Measurements from ENCODE around the gene CFAP299.
"Not testable (repeated sequence)": the region's sequence is repeated elsewhere in the genome, so short reads cannot be mapped to it uniquely, and the experiment has no call there.

The CFAP299 gene

DNA sequence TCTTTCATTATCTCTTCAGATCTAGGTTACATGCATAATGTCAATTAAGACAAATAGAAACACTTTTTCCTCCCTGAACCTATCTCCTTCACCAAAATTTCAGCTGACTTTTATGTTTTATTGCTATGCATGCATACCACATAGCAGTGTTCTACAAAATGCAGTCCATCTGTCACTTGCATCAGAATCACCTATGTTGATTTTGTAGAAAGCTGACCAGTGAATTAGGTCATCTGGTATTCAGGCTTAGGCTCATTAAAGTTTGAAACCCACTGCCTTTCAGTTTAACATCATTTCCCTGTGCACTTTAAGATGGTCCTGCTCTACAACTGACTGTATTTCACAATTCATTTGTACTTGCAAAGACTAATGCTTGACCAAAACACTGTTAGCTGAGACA lies 277.9 kb downstream of the CFAP299 start:
- no peak for DNase-seq

DNA sequence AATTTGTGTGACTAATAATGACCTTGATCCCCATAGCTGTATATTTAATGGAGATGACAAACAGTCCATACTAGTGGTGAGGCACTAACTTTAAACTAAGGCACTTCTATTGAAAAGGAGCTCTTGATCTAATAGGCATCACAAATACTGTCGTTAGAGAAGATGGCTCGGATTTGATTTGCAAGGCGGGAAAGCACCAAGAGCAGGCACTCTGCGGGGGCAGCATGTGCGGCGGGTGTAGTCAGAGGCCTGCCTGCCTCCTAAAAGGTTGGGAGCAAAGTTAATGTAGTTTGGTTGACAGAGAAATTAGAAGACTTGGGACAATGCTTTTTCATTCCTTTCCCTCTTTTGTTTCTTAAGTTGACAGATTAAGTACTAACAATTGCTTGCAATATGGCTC lies 278.8 kb downstream of the CFAP299 start:
- no peak for DNase-seq

- DNase-seq, result no peak
These were observed 279.6 kb downstream of the CFAP299 start for GRCh38 chr4:80615099-80615498.

- DNase-seq, result no peak
These were observed 283.6 kb downstream of the CFAP299 start for GRCh38 chr4:80619070-80619674.

DNA sequence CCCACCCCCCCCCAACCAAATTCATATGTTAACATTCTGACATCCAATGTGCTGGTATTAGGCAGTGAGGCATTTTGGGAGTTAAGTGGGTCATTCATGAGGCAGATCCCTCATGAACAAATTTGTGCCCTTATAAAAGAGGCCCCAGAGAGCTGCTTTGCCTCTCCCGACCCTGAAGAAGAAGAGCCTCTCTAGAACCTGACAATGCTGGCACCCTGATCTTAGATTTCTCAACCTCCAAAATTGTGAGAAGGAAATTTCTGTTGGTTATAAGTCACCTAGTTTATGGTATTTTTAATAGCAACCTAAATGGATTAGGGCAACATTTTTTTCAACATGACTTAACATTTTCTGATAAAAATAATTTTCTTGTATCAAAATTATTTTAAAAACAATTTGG lies 296.3 kb downstream of the CFAP299 start:
- no peak for DNase-seq

- no peak for DNase-seq
These were observed 301.7 kb downstream of the CFAP299 start for GRCh38 chr4:80637190-80637589.

DNA sequence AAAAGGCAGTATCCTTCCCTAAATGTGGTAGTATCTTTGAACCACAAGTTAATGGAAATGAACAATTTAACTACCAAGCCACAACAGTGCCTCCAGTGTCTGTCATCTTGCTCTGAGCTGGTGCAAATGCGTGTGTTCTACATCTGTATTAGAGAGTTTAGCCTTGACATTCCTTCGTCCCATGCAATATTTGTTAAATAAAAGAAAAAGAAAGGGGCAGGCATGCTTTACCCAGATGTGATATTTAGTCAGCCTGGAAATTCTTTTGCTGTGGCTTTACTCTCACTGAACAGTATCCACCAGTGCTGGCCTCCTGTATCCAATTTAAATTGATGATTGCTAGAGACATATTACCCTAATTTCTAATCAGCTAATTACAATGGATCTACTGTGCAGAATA lies 310.5 kb downstream of the CFAP299 start:
- DNase-seq, result no peak

DNA sequence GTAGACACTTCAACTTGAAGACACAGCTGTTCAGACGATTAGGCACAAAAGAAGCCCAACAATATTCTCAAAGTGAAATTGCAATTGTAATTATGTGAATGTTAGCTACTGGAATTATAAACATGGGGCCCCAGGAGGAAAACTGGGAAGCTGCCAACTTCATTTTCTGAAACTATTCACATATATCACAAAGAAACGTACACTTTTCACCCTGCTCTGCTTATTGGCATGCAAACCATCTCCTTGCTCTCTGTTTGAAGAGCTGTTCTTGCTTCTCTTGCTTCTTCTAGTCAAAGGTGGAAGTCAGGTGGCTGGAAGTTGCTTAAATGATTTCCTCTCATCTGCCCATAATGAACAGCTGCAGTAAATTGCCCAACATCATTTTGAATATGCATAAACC lies 320.1 kb downstream of the CFAP299 start:
- DNase-seq, result no peak

GRCh38 chr4:80670118-80670517 lies 334.6 kb downstream of the CFAP299 start:
- not testable (repeated sequence) for DNase-seq

DNA sequence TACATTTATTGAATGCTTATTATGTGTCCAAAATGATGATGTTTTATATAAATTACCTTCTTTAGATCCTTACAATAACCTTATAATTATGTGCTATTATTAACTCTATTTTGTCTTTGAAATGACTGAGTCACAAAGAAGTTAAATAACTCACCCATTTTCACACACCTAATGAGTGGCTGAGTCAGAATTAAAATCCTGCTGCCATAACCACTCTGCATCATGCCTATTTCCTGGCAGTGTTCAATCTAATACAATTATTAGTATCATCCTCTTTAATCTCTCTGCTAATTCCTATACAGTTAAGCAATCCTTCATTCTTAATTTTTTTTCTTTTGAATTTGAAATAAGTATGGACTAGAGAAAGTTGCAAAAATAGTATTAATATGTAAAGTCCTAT lies 342.9 kb downstream of the CFAP299 start:
- DNase-seq, result no peak

GRCh38 chr4:80680934-80681333 lies 345.4 kb downstream of the CFAP299 start:
- DNase-seq, result no peak

DNA sequence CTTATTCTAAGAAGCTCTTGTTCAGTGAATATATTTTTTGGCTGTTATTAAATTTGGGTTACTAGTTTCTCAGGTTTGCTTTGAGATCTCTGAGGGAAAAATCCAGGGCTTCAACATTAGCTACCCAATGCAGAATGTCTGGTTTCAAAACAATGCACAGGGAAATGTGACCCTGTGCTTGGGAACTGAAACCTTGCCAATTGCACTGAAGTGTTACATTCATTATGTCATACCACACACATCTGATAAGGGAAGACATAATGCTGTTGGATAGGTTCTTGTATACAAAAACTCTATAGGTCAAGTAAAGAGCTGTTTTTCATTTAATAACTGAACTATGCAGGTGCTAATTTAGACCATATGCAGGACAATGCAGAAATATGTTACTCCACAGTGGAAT lies 349.7 kb downstream of the CFAP299 start:
- DNase-seq, result no peak

- DNase-seq, result not testable (repeated sequence)
These were observed 352.2 kb downstream of the CFAP299 start for GRCh38 chr4:80687736-80688135.

GRCh38 chr4:80694171-80694570 lies 358.6 kb downstream of the CFAP299 start:
- no peak for DNase-seq

DNA sequence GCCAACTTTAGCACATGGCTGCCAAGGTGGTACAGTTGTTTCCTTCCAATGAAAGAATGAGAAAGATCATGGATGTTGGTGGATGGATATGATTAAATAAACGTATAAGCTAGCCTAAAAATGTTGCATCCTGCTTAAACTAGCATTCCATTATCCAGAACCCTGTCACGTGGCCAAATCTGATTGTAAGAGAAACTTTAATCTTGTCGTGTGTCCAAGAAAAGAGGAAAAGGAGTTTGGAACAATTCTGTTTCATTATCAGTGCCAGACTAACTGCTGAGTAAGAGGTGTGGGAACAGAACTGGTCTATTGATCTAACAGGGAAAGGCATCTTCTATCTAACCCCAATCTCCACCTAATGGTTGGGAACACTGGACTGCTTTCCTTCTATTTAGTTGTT lies 369.8 kb downstream of the CFAP299 start:
- DNase-seq, result no peak

DNA sequence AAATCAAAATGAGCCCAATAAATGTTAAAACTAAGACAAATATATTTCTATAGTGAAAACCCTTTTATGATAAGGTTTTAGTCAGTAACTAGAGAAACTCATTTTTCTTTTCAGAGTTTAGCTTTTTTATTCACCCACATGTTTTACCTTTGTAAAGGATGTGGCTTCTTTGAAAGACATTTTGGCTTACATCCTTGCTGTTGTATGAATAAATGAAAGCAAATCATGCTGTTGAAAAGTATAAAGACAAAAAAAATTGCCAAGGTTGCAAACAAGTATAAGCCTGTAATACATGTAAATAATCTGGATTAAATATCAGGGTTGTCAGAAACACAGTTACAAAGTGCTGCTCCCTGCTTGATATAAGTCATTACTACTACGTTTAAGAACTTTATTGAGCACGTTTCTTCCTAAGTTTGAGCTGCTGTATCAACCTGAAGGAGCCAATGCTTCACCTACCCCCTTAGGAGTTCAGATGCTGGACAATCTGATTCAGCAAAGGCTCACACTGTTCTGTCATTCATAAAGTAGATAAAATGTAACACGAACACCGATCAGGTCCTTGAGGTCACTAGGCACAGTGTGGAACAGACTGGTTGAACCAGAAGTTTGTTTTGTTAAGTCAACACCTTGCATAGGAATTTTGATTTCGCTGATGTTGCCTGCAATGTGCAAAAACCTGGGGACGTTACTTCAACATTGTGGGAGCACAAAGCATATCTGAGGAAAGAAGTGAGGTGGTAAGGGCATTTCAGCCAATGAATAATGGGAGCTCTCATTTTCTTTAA lies 373.7 kb downstream of the CFAP299 start:
- DNase-seq, result no peak

- no peak for DNase-seq
These were observed 375.4 kb downstream of the CFAP299 start for GRCh38 chr4:80710748-80711451.

GRCh38 chr4:80711956-80712355 lies 376.4 kb downstream of the CFAP299 start:
- no peak for DNase-seq

- no peak for DNase-seq
These were observed 377.9 kb downstream of the CFAP299 start for GRCh38 chr4:80713409-80713808.

- DNase-seq, result no peak
These were observed 381.7 kb downstream of the CFAP299 start for GRCh38 chr4:80717204-80717603.

DNA sequence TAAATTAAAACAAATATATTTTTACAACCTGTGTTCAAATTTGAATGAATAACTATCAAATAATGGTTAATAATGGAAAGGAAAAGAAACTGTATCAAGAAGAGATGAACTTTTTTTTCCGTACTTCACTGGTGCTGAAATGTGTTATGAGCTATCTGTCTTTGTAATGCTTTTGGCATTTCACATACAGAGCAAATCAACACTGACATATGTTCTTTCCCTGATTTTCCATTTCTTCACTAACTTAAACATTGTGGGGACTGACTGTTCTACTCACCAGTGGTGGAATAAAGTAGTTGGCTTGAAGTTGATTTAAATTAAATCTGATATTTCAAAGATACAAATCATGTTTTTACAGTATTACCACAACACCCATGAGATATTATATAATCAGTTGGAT lies 390.9 kb downstream of the CFAP299 start:
- DNase-seq, result no peak

DNA sequence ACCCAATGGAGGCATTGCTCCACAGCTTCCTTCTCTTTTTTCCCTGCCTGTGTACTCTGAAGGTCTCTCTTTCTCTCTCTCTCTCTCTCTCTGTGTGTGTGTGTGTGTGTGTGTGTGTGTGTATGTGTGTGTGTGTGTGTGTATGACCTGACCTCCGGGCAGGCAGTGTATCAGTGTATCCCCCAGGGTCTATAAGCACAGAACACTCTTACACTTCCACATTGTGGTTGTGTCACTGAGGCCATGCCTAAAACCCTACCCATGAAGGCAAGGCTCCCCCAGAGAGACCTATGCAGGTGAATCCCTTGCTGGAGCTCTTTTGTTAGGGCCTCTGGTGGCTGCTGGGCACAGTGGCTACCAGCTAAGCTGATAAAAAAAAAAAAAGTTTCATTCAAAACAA lies 394.6 kb downstream of the CFAP299 start:
- DNase-seq, result no peak

- DNase-seq, result no peak
These were observed 395.9 kb downstream of the CFAP299 start for GRCh38 chr4:80731436-80731835.

DNA sequence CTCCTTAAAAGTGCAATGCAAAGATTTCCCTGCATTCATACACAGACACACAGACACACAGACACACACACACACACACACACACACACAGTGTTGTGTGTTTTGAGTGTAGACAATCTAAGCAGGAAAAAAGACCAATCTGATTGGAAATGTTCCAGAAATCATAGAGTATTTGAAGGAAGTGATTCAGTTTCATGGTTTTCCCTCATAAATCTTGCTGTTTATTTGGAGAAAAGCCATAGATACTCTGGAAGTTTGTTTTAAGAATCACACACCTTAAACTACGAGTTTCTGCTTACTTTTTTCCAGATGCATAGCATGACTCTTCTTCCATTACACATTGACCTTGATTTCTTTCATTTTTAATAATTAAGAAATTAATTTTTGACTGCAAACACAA lies 396.5 kb downstream of the CFAP299 start:
- no peak for DNase-seq
